IPS DF 4.7 (cell line): ENCODE measurements around the gene GSG1L.
"Not testable (repeated sequence)": the region's sequence is repeated elsewhere in the genome, so short reads cannot be mapped to it uniquely, and the experiment has no call there.

Experiments
- DNase-seq: peaks from one replicate; pipeline ENCODE4 v3.0.0-alpha.2; 2013; ENCODE audit warnings: low spot score; ENCODE audit errors: extremely low read depth

The GSG1L gene

GRCh38 chr16:27983244-27983643 lies 80.3 kb downstream of the GSG1L start:
- no peak for DNase-seq

GRCh38 chr16:27982184-27982583 lies 81.3 kb downstream of the GSG1L start:
- DNase-seq: no peak

- no peak for DNase-seq
Measured at GRCh38 chr16:27980919-27981700, 82.4 kb downstream of the GSG1L start.

- DNase-seq: no peak
Measured at GRCh38 chr16:27980076-27980775, 83.3 kb downstream of the GSG1L start.

GRCh38 chr16:27979668-27980067 lies 83.8 kb downstream of the GSG1L start:
- DNase-seq: not testable (repeated sequence)

GRCh38 chr16:27978876-27979275 lies 84.6 kb downstream of the GSG1L start:
- DNase-seq: no peak

- DNase-seq: no peak
Measured at GRCh38 chr16:27977966-27978365, 85.5 kb downstream of the GSG1L start.

- DNase-seq: no peak
Measured at GRCh38 chr16:27976990-27977389, 86.5 kb downstream of the GSG1L start.

GRCh38 chr16:27974896-27975540 lies 88.5 kb downstream of the GSG1L start:
- DNase-seq: no peak

GRCh38 chr16:27973678-27974077 lies 89.8 kb downstream of the GSG1L start:
- DNase-seq: no peak

- peak; percentile 33 for DNase-seq
Measured at GRCh38 chr16:27972500-27972899, 91.0 kb downstream of the GSG1L start.

GRCh38 chr16:27969574-27969973 lies 93.9 kb downstream of the GSG1L start:
- no peak for DNase-seq

GRCh38 chr16:27967169-27967568 lies 96.3 kb downstream of the GSG1L start:
- no peak for DNase-seq

- no peak for DNase-seq
Measured at GRCh38 chr16:27966756-27967155, 96.8 kb downstream of the GSG1L start.

GRCh38 chr16:27965801-27966200 lies 97.7 kb downstream of the GSG1L start:
- DNase-seq: no peak

- no peak for DNase-seq
Measured at GRCh38 chr16:27963471-27963965, 100.0 kb downstream of the GSG1L start.

- DNase-seq: no peak
Measured at GRCh38 chr16:27962197-27962596, 101.3 kb downstream of the GSG1L start.

- DNase-seq: no peak
Measured at GRCh38 chr16:27961296-27961620, 102.3 kb downstream of the GSG1L start.

- DNase-seq: no peak
Measured at GRCh38 chr16:27960619-27961295, 102.8 kb downstream of the GSG1L start.

GRCh38 chr16:27959914-27960313 lies 103.6 kb downstream of the GSG1L start:
- no peak for DNase-seq

- DNase-seq: no peak
Measured at GRCh38 chr16:27954191-27954590, 109.3 kb downstream of the GSG1L start.

- no peak for DNase-seq
Measured at GRCh38 chr16:27952811-27953210, 110.7 kb downstream of the GSG1L start.
